Ecto neural progenitor cell (in vitro differentiated cells): ENCODE data around the gene TMCO4.
"Not testable (repeated sequence)": the region's sequence is repeated elsewhere in the genome, so short reads cannot be mapped to it uniquely, and the experiment has no call there.

Experiments
- DNase-seq: peaks from one replicate; pipeline ENCODE4 v3.0.0-alpha.2; 2018; ENCODE audit warnings: low spot score

TMCO4 gene

GRCh38 chr1:19656134-19656779 lies 143.5 kb downstream of the TMCO4 start:
- no peak for DNase-seq

- DNase-seq = no peak
Observed at GRCh38 chr1:19655718-19656080, 144.0 kb downstream of the TMCO4 start.

GRCh38 chr1:19654886-19655717 lies 144.6 kb downstream of the TMCO4 start:
- no peak for DNase-seq

GRCh38 chr1:19654386-19654785 lies 145.3 kb downstream of the TMCO4 start:
- DNase-seq = no peak

GRCh38 chr1:19651141-19651737 lies 148.5 kb downstream of the TMCO4 start:
- DNase-seq = peak; percentile 75

- DNase-seq = no peak
Observed at GRCh38 chr1:19650416-19651140, 149.1 kb downstream of the TMCO4 start.

GRCh38 chr1:19648689-19649088 lies 151.0 kb downstream of the TMCO4 start:
- DNase-seq = no peak

GRCh38 chr1:19648239-19648638 lies 151.5 kb downstream of the TMCO4 start:
- no peak for DNase-seq

GRCh38 chr1:19647643-19648042 lies 152.1 kb downstream of the TMCO4 start:
- DNase-seq = no peak

- no peak for DNase-seq
Observed at GRCh38 chr1:19646377-19647319, 153.1 kb downstream of the TMCO4 start.

- no peak for DNase-seq
Observed at GRCh38 chr1:19645411-19646251, 154.1 kb downstream of the TMCO4 start.

GRCh38 chr1:19644681-19645410 lies 154.9 kb downstream of the TMCO4 start:
- DNase-seq = peak; percentile 67

- no peak for DNase-seq
Observed at GRCh38 chr1:19644395-19644680, 155.4 kb downstream of the TMCO4 start.

GRCh38 chr1:19643602-19644394 lies 155.9 kb downstream of the TMCO4 start, which contains the start of gene NBL1:
TSS of gene NBL1 (plus strand) at chr1:19644311. CDS start at chr1:19655031, 10,720 bp downstream.
- no peak for DNase-seq

GRCh38 chr1:19643121-19643520 lies 156.6 kb downstream of the TMCO4 start:
- DNase-seq = no peak

GRCh38 chr1:19640363-19641316 lies 159.1 kb downstream of the TMCO4 start:
- DNase-seq = peak; percentile 79

GRCh38 chr1:19639999-19640362 lies 159.7 kb downstream of the TMCO4 start:
- no peak for DNase-seq

GRCh38 chr1:19639228-19639627 lies 160.5 kb downstream of the TMCO4 start:
- DNase-seq = not testable (repeated sequence)
